SK-MEL-5 (cell line): ENCODE measurements around the gene CACNG4. TPM values are rescaled to one million over a fixed set of nuclear protein-coding genes. Genes with fewer than 3 reads are reported as not detected.

Experiments
- DNase-seq: peaks from one replicate; pipeline ENCODE4 v3.0.0-alpha.2; 2016; ENCODE audit warnings: low read depth, low spot score
- in situ Hi-C: cut with HindIII; loops from 2 replicates; pipeline ENCODE4 v1.10.0; 2016; ENCODE audit warnings: low sequenced_read_pairs, high pct_unique_total_duplicates, low pct_unique_long_range_greater_than_20kb
- total RNA-seq: library from RNA; depleted of rRNA; stranded (reverse); fragments of >200 nt; shearing (Covaris generic); gene quantifications from 2 replicates; pipeline ENCODE4 v1.2.3, GENCODE V29; 2014

The CACNG4 gene
- total RNA-seq, 1 experiment from 2014 or later, result not detected

DNA sequence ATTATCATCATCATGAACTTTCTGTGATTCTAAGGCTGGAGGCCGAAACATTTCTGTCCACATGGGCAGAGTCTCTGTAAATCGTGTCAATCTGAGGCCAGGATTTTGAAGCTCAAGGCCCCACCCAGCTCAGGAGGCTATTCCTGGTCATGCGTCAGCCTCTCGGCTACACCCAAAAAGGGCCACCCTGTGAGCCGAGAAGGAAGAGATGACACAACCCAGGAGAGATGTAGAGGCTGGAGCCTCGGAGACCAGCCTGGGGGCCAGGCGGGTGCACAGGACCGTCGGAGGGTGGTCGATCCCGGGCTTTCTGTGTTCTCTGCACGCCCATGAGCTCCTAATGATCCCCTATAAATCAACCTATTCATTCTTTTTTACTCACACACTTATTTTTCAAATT, 78.8 kb downstream of the CACNG4 start:
- DNase-seq, result no peak
- in situ Hi-C loops, result no loop called here

- in situ Hi-C loops, result no loop called here
- no peak for DNase-seq
Observed at GRCh38 chr17:67044016-67044772, 79.7 kb downstream of the CACNG4 start, which contains the start of gene CACNG1. CACNG1 (plus strand) TSS chr17:67044554; CDS start chr17:67044661, 107 bp downstream.

DNA sequence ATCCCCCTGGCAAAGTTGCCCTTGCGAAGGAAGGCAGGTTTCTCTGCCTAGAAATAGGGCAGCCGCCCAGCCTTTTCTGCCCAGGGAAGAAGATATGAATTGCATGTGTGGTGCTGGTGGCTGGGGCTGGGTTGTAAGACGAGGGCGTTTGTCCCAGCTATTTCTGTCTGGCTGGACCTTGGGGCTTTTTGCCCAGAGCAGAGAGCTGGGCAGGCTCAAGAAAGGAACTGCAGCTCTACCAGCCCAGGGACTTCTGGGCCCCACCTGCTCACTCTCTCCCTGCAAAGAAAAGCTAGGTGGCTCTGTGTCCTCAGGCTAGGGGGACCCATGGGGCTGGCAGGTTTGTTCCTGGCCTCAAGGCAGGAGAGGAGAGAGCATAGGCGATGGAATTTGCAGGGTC, 80.4 kb downstream of the CACNG4 start:
- DNase-seq, result no peak

GRCh38 chr17:67046398-67046797, 81.9 kb downstream of the CACNG4 start:
- no peak for DNase-seq
- in situ Hi-C loops, result no loop called here

More for the DNA sequence above, 80.4 kb downstream of the CACNG4 start:
- in situ Hi-C loops, result no loop called here

- in situ Hi-C loops, result no loop called here
- DNase-seq, result no peak
Observed at GRCh38 chr17:67047382-67047781, 82.9 kb downstream of the CACNG4 start.

GRCh38 chr17:67049025-67049739, 84.7 kb downstream of the CACNG4 start:
- no peak for DNase-seq
- in situ Hi-C loops, result no loop called here

DNA sequence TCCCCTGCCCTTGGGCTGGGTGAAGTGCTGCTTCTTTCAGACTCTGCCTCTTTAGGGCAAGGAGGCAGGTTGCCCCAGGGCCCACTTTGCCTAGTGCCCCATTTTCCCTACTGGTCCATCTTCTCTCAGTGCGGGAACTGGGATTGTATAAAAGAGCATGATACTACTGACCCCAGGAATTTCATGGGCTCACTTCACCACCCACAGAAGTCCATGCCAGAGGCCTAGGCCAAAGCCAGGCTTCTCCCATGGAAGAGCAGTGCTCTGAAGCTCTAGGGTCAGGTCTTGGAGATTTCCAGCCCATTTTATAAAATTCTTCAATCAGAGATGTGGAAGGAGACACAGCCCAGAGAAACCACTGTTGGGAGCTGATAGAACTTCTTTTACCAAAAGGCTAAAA, 85.6 kb downstream of the CACNG4 start:
- in situ Hi-C loops, result no loop called here
- no peak for DNase-seq

GRCh38 chr17:67050471-67051154, 86.1 kb downstream of the CACNG4 start:
- in situ Hi-C loops, result no loop called here

DNA sequence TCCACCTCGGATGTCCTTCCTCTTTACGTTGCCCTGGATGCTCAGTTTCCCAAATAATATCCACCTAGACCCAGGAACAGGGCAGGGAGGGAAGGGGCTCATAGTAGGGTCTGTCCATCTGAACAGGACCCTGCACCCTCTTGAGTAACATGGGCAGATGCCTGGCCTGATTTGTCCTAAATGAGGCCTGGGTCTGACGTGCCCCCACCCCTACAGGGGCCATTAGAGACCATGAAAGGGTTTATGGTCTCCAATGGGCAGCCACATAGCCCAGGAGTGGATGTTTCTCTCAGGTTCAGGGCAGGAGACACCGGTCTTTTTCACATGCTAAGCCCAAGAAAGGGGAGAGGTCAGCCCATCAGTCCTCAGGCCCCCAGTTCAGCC, 86.6 kb downstream of the CACNG4 start:
- DNase-seq, result no peak
- in situ Hi-C loops, result no loop called here

More at GRCh38 chr17:67050471-67051154, 86.1 kb downstream of the CACNG4 start:
- no peak for DNase-seq

DNA sequence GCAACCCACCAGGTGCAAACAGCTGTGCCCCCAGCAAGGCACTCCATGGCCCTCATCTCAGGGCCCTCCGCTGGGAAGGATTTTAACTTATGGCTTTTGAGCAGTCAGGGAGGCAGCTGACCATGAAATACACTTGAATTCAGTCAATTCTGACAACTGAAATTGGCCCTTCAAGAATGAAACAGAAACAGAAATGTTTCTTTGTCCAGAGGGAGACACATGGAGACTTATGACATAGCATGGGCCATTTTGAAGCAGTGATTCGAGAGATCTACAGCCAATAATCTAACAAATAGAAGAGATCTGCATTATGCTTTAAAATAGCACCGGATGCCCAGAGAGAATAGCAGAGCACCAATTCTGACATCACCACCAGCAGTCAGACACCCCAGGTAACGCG, 87.3 kb downstream of the CACNG4 start:
- DNase-seq, result no peak

GRCh38 chr17:67052720-67053437, 88.4 kb downstream of the CACNG4 start:
- in situ Hi-C loops, result no loop called here
- DNase-seq, result no peak

More for the DNA sequence above, 87.3 kb downstream of the CACNG4 start:
- in situ Hi-C loops, result no loop called here

GRCh38 chr17:67053438-67054000, 89.0 kb downstream of the CACNG4 start:
- DNase-seq, result no peak
- in situ Hi-C loops, result no loop called here

GRCh38 chr17:67054011-67054591, 89.6 kb downstream of the CACNG4 start:
- DNase-seq, result no peak
- in situ Hi-C loops, result no loop called here

- in situ Hi-C loops, result no loop called here
- DNase-seq, result no peak
Observed at GRCh38 chr17:67054608-67055007, 90.1 kb downstream of the CACNG4 start.

- DNase-seq, result no peak
- in situ Hi-C loops, result no loop called here
Observed at GRCh38 chr17:67055041-67055443, 90.5 kb downstream of the CACNG4 start.

DNA sequence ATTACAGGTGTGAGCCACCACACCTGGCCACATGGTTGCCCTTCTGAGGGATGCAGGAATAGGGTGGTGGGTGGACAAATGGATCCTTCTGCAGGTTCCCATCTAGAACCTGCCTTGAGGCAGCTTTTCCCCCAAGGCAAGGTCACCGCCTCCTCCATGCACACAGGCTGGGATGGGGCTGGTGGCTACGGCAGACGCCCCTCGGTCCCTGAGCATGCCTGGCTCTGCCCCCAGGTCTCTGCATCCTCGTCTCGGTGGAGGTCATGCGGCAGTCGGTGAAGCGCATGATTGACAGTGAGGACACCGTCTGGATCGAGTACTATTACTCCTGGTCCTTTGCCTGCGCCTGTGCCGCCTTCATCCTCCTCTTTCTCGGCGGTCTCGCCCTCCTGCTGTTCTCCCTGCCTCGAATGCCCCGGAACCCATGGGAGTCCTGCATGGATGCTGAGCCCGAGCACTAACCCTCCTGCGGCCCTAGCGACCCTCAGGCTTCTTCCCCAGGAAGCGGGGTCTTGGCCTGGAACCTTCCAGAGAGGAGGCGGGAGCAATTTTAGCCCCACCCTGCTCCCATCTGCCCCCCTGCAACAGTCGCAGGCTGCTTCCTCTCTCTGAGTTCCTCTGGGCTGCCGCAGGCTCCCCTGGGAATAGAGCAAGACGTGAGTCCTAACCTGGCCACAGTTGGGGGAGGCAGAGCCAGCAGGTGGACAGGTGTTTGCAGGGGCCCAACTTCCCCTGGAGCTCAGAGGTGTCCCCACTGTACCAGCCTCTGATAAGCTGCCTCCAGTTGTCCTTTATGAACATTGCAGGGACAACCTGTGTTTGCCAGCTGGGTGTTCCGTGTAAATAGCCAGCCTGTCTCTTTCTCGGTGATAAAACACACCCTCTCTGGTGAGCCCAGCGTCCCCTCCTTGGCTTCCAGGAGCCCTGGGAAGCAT, 91.6 kb downstream of the CACNG4 start:
- no peak for DNase-seq
- in situ Hi-C loops, result no loop called here
